Aorta (tissue), 5 donors: ENCODE results near the gene TRABD. TPM values are rescaled to one million over a fixed set of nuclear protein-coding genes. Genes with fewer than 3 reads are reported as not detected.

Experiments
- ATAC-seq: fragments of 200-7000 bp; cut with Tn5 transposase; one replicate; pipeline ENCODE4 v1.9.1; 2022; ENCODE audit warnings: moderate library complexity; ENCODE audit not compliant: low FRiP score
- DNase-seq, 2 donors: peaks; one replicate each; pipeline ENCODE4 v3.0.0-alpha.2; 2020
- H3K27ac ChIP-seq, 2 donors: one replicate each; pipeline ENCODE4 v1.5.1; 2013; ENCODE audit warnings: low read length in 2 of 2, mild to moderate bottlenecking in 2 of 2, moderate library complexity in 2 of 2, control low read depth in 1 of 2, inconsistent platforms in 1 of 2, low read depth in 1 of 2
- H3K27me3 ChIP-seq, 2 donors: one replicate each; pipeline ENCODE4 v1.6.1; 2013; ENCODE audit warnings: control low read depth in 1 of 2, low read length in 1 of 2, mild to moderate bottlenecking in 1 of 2, moderate library complexity in 1 of 2; ENCODE audit not compliant: insufficient read depth in 2 of 2, control insufficient read depth in 1 of 2
- H3K36me3 ChIP-seq, 2 donors: one replicate each; pipeline ENCODE4 v1.6.1; 2013; ENCODE audit warnings: control low read depth in 1 of 2, low read length in 1 of 2, mild to moderate bottlenecking in 1 of 2; ENCODE audit not compliant: insufficient read depth in 2 of 2, control insufficient read depth in 1 of 2
- H3K4me1 ChIP-seq, 2 donors: one replicate each; pipeline ENCODE4 v1.6.1; 2013; ENCODE audit warnings: low read length in 2 of 2, control low read depth in 1 of 2, mild to moderate bottlenecking in 1 of 2, moderate library complexity in 1 of 2; ENCODE audit not compliant: insufficient read depth in 2 of 2, control insufficient read depth in 1 of 2
- H3K4me3 ChIP-seq, 2 donors: one replicate each; pipeline ENCODE4 v1.5.1; 2013; ENCODE audit warnings: low read length in 2 of 2, control low read depth in 1 of 2, mild to moderate bottlenecking in 1 of 2
- H3K9me3 ChIP-seq: one replicate; pipeline ENCODE4 v1.6.1; 2013; ENCODE audit warnings: mild to moderate bottlenecking, low read length; ENCODE audit not compliant: control insufficient read depth
- WGBS, 2 donors: extraction: QIAGEN DNeasy Blood & Tissue Kit; methylation state at CpG; one replicate each; pipeline ENCODE4 v1.1.7; 2013; 5-methylcytosine and 5-hydroxymethylcytosine counted together
- intact Hi-C, 2 donors: fragments of 100-400 bp; cut with DNase I; formaldehyde crosslinking; loops; one replicate each; pipeline versions ENCODE4 v1.14.2 to v1.15.0; 2022
- polyA plus RNA-seq, 2 donors: library from polyadenylated mRNA; stranded (reverse); fragments of 200-250 nt; gene quantifications; one replicate each; pipeline ENCODE4 v1.2.3, GENCODE V29; 2013
- total RNA-seq, 2 donors: library from RNA; stranded (reverse); fragmentation: NEBNext Ultra II Directional; extraction: Animal tissue kit (Norgen Biotek cat#: 25700); gene quantifications; one replicate each; pipeline ENCODE4 v1.2.1, GENCODE V29; 2021
- donor health status: healthy with polysubstance abuse.
- donor health status: Bipolar disorder and iron deficiency.
- donor health status: DM: no; HTN: no; CAD: no.
- donor health status: DM: no; HTN: no; CAD: no.
- donor health status: DM: yes; HTN: yes; CAD: no.

TRABD gene
- total and polyA plus RNA-seq, 4 donors: 13.5 to 53.2 (median 30.2) TPM

DNA sequence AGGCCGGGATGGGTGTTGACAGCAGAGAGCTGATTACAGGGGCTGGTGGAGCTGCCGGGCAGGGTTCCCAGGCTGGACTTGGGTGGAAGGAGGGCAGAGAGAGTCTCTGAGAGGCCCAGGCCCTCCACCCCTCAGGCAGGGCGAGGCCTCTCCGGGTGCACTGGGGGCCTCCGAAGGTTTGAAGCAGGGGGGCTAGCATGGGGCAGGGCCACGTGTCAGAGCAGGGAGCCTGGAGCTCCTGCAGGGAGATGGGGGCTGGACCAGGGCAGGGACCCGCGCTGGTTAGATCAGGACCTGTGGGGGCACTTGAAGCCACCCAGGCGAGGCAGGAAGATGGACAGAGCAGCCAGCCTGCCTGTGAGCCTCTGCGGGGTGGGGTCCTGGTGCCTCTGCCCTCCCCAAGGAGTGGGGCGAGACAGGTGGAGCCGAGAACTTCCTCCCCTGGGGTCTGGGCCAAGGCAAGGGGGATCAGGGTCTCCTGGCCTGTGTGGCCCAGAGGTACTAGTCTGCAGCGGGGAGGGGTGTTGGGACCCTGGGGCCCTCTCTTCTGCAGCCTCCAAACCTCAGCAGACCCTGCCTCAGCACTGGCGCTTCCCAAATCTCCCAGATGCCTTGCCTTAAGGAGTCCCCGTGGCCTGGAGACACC lies 14.3 kb upstream of the TRABD start:
- DNase-seq (peak in 1 of 2 donors; percentile 49), ATAC-seq (peak; percentile 17)
- no peak overlapping the region for H3K27ac ChIP-seq
- 69 to 73% methylated on average over 15 of the region's 15 CpGs for WGBS, 2 donors
- H3K4me1 ChIP-seq: no peaks in the 10 kb centered on the region
- no peak overlapping the region for H3K4me3 ChIP-seq
- intact Hi-C loops: no loop called here
- no peaks in the 10 kb centered on the region for H3K9me3 ChIP-seq
- H3K27me3 ChIP-seq: no peaks in the 10 kb centered on the region
- H3K36me3 ChIP-seq: no peaks in the 10 kb centered on the region

DNA sequence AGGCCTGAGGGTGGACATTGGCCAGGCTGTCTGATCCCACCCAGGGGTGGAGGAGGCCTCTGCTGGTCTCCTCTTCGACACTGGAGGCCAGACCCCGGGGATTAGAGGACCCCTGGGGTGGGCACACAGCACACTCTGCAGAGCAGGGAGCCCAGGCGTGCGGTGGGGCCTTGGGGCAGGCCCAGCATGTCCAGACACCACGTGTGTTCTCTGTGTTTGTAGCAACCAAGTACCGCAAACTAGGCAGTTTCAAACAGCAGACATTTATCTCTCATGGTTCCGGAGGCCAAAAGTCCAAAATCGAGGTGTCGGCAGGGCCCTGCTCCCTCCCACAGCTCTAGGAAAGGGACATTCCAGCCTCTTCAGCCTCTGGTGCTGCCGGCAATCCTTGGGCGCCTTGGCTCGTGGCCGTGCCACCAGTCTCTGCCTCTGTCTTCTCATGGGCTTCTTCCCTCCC lies 13.7 kb upstream of the TRABD start:
- Histone ChIP-seq H3K27ac (no peak overlapping the region), H3K27me3 (no peaks in the 10 kb centered on the region), H3K4me1 (no peaks in the 10 kb centered on the region), H3K4me3 (no peak overlapping the region), H3K9me3 (no peaks in the 10 kb centered on the region), H3K36me3 (no peaks in the 10 kb centered on the region)
- ATAC-seq: no peak
- 72 to 83% methylated on average over 13 of the region's 13 CpGs for WGBS, 2 donors
- DNase-seq: peak in 1 of 2 donors; percentile 46
- intact Hi-C loops: no loop called here

DNA sequence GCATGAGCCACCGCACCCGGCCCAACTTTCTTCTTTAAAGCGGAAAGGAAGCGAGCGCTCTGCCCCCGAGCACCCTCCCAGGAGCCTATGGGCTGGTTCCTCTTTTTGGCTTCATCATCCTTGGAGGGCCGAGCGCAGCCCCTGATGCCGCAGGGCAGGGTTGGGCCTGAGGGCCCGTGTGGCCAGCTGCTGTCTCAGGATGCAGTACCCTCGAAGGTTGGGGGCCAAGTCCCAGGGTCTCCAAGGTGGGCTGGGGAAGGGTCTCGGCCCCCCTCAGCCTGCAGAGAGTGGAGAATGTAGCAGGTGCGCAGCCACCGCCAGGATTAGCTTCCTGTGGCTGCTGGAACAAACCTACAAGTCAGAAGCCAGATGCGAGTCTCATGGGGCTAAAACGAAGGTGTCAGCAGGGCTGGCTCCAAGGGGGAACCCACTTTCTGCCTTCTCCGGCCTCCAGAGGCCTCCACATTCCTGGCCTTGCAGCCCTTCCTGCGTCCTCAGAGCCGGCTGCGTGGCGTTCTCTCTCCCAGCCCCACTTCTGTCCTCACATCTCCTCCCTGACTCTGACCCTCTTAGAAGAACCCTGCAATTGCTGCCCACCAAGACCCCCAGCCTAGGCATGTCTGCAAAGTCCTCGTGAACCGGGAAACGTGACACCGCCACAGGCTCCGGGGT lies 12.3 kb upstream of the TRABD start:
- 90 to 92% methylated on average over 26 of the region's 26 CpGs for WGBS, 2 donors
- Histone ChIP-seq H3K27ac (no peak overlapping the region), H3K4me3 (no peak overlapping the region), H3K27me3 (no peaks in the 10 kb centered on the region), H3K9me3 (no peaks in the 10 kb centered on the region), H3K36me3 (no peaks in the 10 kb centered on the region), H3K4me1 (no peaks in the 10 kb centered on the region)
- DNase-seq (peak in 1 of 2 donors; percentile 61), ATAC-seq (no peak)
- intact Hi-C loops: no loop called here

DNA sequence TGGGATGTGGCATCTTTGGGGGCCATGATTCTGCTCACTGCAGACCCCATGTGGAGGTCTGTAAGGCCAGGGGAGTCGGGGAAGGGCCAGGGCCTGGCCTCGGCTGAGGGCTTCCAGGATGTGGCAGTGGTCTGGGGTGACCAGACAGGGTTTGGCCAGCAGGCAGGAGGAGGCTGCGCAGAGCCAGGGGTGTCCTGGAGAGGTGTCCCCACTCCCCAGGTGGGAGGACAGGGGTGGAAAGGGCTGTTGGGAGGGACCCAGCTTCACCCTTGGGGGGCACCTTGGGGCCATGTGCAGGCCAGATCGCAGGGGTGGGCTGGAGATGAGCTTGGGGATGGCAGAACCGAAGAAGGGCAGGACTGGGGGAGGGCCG lies 11.7 kb upstream of the TRABD start:
- intact Hi-C loops: no loop called here

DNA sequence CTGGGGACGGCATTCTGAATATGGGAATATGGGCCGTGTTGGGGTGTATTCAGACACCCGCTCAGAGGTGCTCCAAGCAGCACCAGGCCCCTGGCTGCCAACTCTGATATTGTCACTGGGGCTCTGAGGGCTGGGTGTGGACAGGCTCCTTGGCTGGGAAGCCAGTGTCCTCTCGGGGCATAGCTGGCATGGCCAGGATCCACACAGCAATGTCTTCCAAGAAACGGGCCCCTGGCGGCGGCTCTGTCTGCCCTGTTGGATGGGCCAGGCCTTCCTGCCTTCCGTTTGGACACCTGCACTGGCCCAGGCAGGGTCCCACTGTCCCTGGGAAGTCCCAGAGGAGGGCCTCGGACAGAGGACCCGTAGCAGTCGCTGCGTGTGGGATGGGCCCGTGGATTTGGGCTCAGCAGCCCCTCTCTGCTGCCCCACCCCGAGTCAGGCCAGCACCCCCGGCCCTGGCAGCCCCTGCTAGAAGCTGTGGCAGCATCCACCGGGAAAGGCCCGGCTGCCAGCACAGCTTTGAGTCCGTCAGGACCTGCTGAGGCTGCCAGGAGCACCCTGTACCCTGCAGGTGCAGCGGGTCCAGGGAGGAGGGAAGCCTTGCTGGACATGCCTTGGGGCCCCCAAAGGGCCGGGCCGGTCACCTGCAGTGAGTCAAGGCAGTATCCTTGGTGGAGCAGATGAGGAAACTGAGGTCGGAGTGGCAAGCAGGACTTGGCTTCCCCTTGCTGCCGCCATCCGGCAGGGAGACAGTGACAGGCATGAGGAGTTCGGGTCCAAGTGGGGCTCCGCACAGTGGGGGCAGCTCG lies 11.1 kb upstream of the TRABD start:
- DNase-seq: peak in 1 of 2 donors; percentile 43
- Histone ChIP-seq H3K4me3 (no peak overlapping the region), H3K4me1 (no peaks in the 10 kb centered on the region), H3K27me3 (no peaks in the 10 kb centered on the region), H3K9me3 (no peaks in the 10 kb centered on the region), H3K36me3 (no peaks in the 10 kb centered on the region), H3K27ac (no peak overlapping the region)
- 55% methylated on average over 27 of the region's 27 CpGs for WGBS, 2 donors
- intact Hi-C loops: no loop called here
- ATAC-seq: no peak

More for the DNA sequence above, 11.7 kb upstream of the TRABD start:
- ATAC-seq: no peak
- H3K27me3 ChIP-seq: no peaks in the 10 kb centered on the region
- H3K9me3 ChIP-seq: no peaks in the 10 kb centered on the region
- no peaks in the 10 kb centered on the region for H3K4me1 ChIP-seq
- no peak overlapping the region for H3K27ac ChIP-seq
- 85% methylated on average over 6 of the region's 6 CpGs for WGBS, 2 donors
- no peak overlapping the region for H3K4me3 ChIP-seq
- DNase-seq: peak in 1 of 2 donors; percentile 41
- no peaks in the 10 kb centered on the region for H3K36me3 ChIP-seq

DNA sequence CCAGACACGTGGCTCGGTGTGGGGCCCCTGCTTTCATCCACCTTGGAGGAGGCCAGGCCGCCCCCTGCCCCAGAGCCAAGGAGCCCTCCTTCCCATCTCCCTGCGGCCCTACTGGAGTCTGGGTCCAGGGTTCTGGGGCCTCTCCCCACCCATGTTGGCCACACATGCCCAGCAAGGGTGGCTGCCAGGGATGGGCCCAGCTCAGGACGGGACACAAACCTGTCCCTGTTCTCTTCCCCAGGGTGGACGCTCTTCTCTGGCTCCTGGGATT lies 10.6 kb upstream of the TRABD start:
- Histone ChIP-seq H3K4me3 (no peak overlapping the region), H3K27ac (no peak overlapping the region), H3K36me3 (no peaks in the 10 kb centered on the region), H3K9me3 (no peaks in the 10 kb centered on the region), H3K27me3 (no peaks in the 10 kb centered on the region), H3K4me1 (no peaks in the 10 kb centered on the region)
- ATAC-seq (no peak), DNase-seq (peak; percentile 40 to 73)
- intact Hi-C loops: no loop called here
- 87 to 90% methylated on average over 5 to 6 of the region's 6 CpGs for WGBS, 2 donors

DNA sequence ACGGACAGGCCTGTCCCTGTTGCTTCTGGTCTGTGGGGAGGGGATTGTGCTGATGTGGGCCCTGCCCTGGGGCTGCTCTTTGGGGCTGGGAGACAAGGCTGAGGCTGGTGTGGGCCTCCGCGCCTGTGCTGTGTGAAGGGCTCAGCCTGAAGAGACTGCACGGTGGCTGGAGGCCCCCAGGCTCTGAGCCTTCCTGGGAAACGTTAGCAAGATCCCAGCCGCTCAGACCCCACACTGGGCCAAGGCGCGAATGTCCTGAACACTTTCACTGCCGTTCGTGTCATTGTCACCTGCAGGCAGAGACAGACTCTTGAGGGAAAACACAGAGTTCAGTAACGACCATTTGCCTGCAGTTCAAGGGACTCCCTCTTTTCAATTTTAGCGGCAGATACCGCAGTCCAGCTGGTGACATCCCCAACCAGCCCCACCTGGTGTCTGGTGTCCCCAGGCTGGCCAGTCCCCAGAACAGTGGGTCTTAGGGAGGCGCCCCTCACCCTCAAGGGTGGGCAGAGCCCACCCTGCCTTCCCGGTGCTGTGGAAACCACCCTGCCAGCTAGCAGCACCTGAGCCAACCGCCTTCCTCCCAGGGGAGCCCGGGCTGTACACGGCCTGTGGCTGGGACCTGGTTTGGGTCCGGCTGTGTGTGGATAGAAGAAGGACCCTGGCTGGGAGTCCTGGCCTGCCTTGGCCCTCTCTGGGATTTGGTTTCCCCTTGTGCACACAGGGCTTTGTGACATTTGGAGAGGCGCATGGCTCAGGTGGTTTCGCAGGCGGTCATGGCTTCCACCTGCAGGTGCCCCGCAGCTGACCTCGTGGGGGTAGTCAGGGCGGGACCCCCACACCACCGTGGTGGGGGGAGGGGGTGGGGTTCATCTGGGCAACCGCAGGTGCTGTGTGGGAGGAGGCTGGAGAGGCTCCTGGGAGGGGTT lies 9.5 kb upstream of the TRABD start:
- Histone ChIP-seq H3K4me1 (no peaks in the 10 kb centered on the region), H3K27me3 (no peaks in the 10 kb centered on the region), H3K36me3 (no peaks in the 10 kb centered on the region), H3K9me3 (no peaks in the 10 kb centered on the region), H3K4me3 (no peak overlapping the region), H3K27ac (no peak overlapping the region)
- intact Hi-C loops: no loop called here
- WGBS, 2 donors: 87 to 88% methylated on average over 27 of the region's 27 CpGs
- DNase-seq: peak in 1 of 2 donors; percentile 37
- ATAC-seq: no peak

DNA sequence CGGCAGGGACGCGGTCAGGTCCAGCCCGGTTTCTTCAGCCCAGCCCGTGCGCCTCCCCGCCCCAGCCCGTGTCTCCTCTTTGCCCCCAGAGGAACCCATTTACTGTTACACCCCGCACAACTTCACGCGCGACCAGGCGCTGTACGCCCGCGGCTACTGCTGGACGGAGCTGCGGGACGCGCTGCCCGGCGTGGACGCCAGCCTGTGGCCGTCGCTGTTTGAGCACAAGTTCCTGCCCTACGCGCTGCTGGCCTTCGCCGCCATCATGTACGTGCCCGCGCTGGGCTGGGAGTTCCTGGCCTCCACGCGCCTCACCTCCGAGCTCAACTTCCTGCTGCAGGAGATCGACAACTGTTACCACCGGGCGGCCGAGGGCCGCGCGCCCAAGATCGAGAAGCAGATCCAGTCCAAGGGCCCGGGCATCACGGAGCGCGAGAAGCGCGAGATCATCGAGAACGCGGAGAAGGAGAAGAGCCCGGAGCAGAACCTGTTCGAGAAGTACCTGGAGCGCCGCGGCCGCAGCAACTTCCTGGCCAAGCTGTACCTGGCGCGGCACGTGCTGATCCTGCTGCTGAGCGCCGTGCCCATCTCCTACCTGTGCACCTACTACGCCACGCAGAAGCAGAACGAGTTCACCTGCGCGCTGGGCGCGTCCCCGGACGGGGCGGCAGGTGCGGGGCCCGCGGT lies 8.7 kb upstream of the TRABD start:
- Histone ChIP-seq H3K4me3 (no peak overlapping the region), H3K36me3 (no peaks in the 10 kb centered on the region), H3K27ac (no peak overlapping the region), H3K4me1 (no peaks in the 10 kb centered on the region), H3K27me3 (no peaks in the 10 kb centered on the region), H3K9me3 (no peaks in the 10 kb centered on the region)
- WGBS, 2 donors: 95 to 96% methylated on average over 72 to 76 of the region's 76 CpGs
- DNase-seq (peak in 1 of 2 donors; percentile 42), ATAC-seq (no peak)
- intact Hi-C loops: no loop called here
